NB4 (cell line): Measurements from ENCODE around the gene SLC6A11.

Experiments
- DNase-seq: peaks from one replicate; pipeline ENCODE4 v3.0.0; 2010; ENCODE audit warnings: low read depth
- H3K4me3 ChIP-seq: one replicate; pipeline ENCODE4 v1.5.1; 2011; ENCODE audit warnings: mild to moderate bottlenecking, low read depth, low read length, moderate library complexity
- CTCF ChIP-seq: IDR thresholded peaks from one replicate; pipeline ENCODE4 v1.5.1; 2012; ENCODE audit warnings: low read depth, low read length
- MAX ChIP-seq: IDR thresholded peaks from 2 replicates; pipeline ENCODE4 v1.6.1; 2011; ENCODE audit warnings: low read depth, low read length
- MYC ChIP-seq: IDR thresholded peaks from 2 replicates; pipeline ENCODE4 v1.6.1; 2011; ENCODE audit warnings: low read depth, low read length
- POLR2A ChIP-seq: IDR thresholded peaks from 2 replicates; pipeline ENCODE4 v1.6.1; 2011; ENCODE audit warnings: mild to moderate bottlenecking; ENCODE audit not compliant: insufficient read length; ENCODE audit errors: extremely low read depth

SLC6A11 gene

GRCh38 chr3:10869460-10869859 lies 53.4 kb downstream of the SLC6A11 start:
- DNase-seq = no peak
- H3K4me3 ChIP-seq = no peak overlapping the region
- TF ChIP-seq CTCF (no peak), MAX (no peak), POLR2A (no peak), MYC (no peak)

- TF ChIP-seq POLR2A = no peak
- TF ChIP-seq MAX = no peak
- TF ChIP-seq CTCF = no peak
- TF ChIP-seq MYC = no peak
- DNase-seq = no peak
- H3K4me3 ChIP-seq = no peak overlapping the region
Measured at GRCh38 chr3:10870296-10870695, 54.3 kb downstream of the SLC6A11 start.

- DNase-seq = no peak
- H3K4me3 ChIP-seq = no peak overlapping the region
- TF ChIP-seq POLR2A (no peak), MYC (no peak), CTCF (no peak), MAX (no peak)
Measured at GRCh38 chr3:10873415-10873814, 57.4 kb downstream of the SLC6A11 start.

- H3K4me3 ChIP-seq = no peak overlapping the region
- DNase-seq = peak; percentile 69
- no peak for TF ChIP-seq CTCF
- no peak for TF ChIP-seq MAX
- no peak for TF ChIP-seq POLR2A
- TF ChIP-seq MYC = no peak
Measured at GRCh38 chr3:10875914-10876313, 59.9 kb downstream of the SLC6A11 start.

- TF ChIP-seq POLR2A (no peak), CTCF (no peak), MAX (no peak), MYC (no peak)
- H3K4me3 ChIP-seq = no peak overlapping the region
- no peak for DNase-seq
Measured at GRCh38 chr3:10876661-10877060, 60.6 kb downstream of the SLC6A11 start.

- DNase-seq = no peak
- TF ChIP-seq MYC = no peak
- no peak for TF ChIP-seq POLR2A
- no peak for TF ChIP-seq MAX
- TF ChIP-seq CTCF = no peak
- H3K4me3 ChIP-seq = no peak overlapping the region
Measured at GRCh38 chr3:10882851-10883250, 66.8 kb downstream of the SLC6A11 start.
